ENCODE data around the gene OR52I2. TPM values are rescaled to one million over a fixed set of nuclear protein-coding genes. Genes with fewer than 3 reads are reported as not detected.

Gene OR52I2
- total and polyA plus RNA-seq, 9 donors: not detected

- 41 to 42% (median 41%) methylated on average over 3 of the region's 3 CpGs for WGBS, 3 donors
- Histone ChIP-seq H3K27me3 (no peaks in the 10 kb centered on the region), H3K36me3 (no peaks in the 10 kb centered on the region), H3K9me3 (no peaks in the 10 kb centered on the region), H3K4me1 (ENCODE audit: insufficient read depth) (no peaks in the 10 kb centered on the region), H3K4me3 (no peak overlapping the region), H3K27ac (no peak overlapping the region)
- intact Hi-C loops (cut with DNase I): no loop called here
- DNase-seq: no peak
- TF ChIP-seq POLR2A (IDR thresholded peaks at IDR 0.05) (no peak), EP300 (IDR thresholded peaks at IDR 0.05) (no peak)
- TF ChIP-seq, protein P1, sequence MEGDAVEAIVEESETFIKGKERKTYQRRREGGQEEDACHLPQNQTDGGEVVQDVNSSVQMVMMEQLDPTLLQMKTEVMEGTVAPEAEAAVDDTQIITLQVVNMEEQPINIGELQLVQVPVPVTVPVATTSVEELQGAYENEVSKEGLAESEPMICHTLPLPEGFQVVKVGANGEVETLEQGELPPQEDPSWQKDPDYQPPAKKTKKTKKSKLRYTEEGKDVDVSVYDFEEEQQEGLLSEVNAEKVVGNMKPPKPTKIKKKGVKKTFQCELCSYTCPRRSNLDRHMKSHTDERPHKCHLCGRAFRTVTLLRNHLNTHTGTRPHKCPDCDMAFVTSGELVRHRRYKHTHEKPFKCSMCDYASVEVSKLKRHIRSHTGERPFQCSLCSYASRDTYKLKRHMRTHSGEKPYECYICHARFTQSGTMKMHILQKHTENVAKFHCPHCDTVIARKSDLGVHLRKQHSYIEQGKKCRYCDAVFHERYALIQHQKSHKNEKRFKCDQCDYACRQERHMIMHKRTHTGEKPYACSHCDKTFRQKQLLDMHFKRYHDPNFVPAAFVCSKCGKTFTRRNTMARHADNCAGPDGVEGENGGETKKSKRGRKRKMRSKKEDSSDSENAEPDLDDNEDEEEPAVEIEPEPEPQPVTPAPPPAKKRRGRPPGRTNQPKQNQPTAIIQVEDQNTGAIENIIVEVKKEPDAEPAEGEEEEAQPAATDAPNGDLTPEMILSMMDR (IDR thresholded peaks at IDR 0.05): no peak
Observed at GRCh38 chr11:4576880-4577279, 4.7 kb upstream of the OR52I2 start.

- WGBS, 3 donors: 81 to 84% (median 82%) methylated on average over 2 of the region's 2 CpGs
- TF ChIP-seq EP300 (IDR thresholded peaks at IDR 0.05): no peak
- no peak for TF ChIP-seq POLR2A (IDR thresholded peaks at IDR 0.05)
- TF ChIP-seq, protein P1 (IDR thresholded peaks at IDR 0.05): no peak
- H3K36me3 ChIP-seq: no peaks in the 10 kb centered on the region
- intact Hi-C loops (cut with DNase I): no loop called here
- H3K27me3 ChIP-seq: no peaks in the 10 kb centered on the region
- no peak for DNase-seq
- H3K9me3 ChIP-seq: no peaks in the 10 kb centered on the region
- no peaks in the 10 kb centered on the region for H3K4me1 ChIP-seq (ENCODE audit: insufficient read depth)
- no peak overlapping the region for H3K4me3 ChIP-seq
- H3K27ac ChIP-seq: no peak overlapping the region
Observed at GRCh38 chr11:4577761-4578160, 3.8 kb upstream of the OR52I2 start.

GRCh38 chr11:4578624-4579023 is 2.9 kb upstream of the OR52I2 start:
- no peaks in the 10 kb centered on the region for H3K27me3 ChIP-seq
- H3K4me1 ChIP-seq (ENCODE audit: insufficient read depth): no peaks in the 10 kb centered on the region
- intact Hi-C loops (cut with DNase I): no loop called here
- DNase-seq: no peak
- no peaks in the 10 kb centered on the region for H3K36me3 ChIP-seq
- TF ChIP-seq POLR2A (IDR thresholded peaks at IDR 0.05): no peak
- H3K27ac ChIP-seq: no peak overlapping the region
- H3K9me3 ChIP-seq: no peaks in the 10 kb centered on the region
- no peak overlapping the region for H3K4me3 ChIP-seq
- 75 to 88% (median 83%) methylated on average over 6 of the region's 6 CpGs for WGBS, 3 donors

DNA sequence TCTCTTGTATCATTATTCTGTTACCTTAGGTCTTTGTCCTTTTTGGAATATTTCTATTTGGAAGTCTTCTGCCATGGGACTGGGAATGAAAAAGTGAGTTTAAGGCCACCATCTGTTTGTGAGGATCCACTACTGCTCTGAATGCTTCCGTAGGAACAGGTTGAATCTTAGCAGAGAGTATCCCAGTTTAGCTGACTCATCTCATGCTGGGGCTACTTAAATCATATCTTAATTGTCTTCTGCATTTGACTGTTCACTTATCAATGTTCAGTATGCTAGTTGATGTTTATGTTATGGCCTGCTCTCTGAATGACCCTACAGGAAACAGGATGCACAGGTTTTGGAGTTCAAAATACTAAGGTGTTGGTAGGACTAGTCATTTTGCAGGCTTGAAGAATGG is 1.4 kb upstream of the OR52I2 start:
- intact Hi-C loops (cut with DNase I): no loop called here
- no peak for DNase-seq
- Histone ChIP-seq H3K9me3 (no peaks in the 10 kb centered on the region), H3K36me3 (no peaks in the 10 kb centered on the region), H3K27me3 (no peaks in the 10 kb centered on the region), H3K27ac (no peak overlapping the region), H3K4me1 (ENCODE audit: insufficient read depth) (no peaks in the 10 kb centered on the region), H3K4me3 (no peak overlapping the region)
- 68 to 74% (median 74%) methylated on average over 1 of the region's 1 CpG for WGBS, 3 donors
- no peak for TF ChIP-seq EP300 (IDR thresholded peaks at IDR 0.05)
- TF ChIP-seq POLR2A (IDR thresholded peaks at IDR 0.05): no peak
- TF ChIP-seq, protein P1 (IDR thresholded peaks at IDR 0.05): no peak

DNA sequence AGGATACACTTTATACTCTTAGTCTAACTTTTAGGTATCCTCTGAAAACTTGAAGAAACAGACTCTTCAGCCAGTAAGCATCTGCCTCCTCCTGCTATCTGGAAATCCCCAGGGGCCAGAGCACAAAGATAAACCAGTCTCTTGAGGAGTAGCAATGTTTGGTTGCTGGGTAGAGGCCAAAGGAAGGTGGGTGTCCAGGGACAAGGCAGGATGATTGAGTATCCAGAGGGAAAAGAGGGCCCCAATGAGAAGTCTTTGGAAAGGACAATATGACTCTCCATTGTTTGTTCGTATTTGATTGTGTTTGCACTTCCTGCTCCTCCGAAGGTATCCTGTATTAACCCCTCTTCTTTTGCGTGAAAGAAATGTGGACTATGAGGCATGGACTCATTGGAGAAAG is 7.5 kb downstream of the OR52I2 start:
- TF ChIP-seq EP300 (IDR thresholded peaks at IDR 0.05) (no peak), POLR2A (IDR thresholded peaks at IDR 0.05) (no peak)
- TF ChIP-seq, protein P1 (IDR thresholded peaks at IDR 0.05): no peak
- Histone ChIP-seq H3K9me3 (no peaks in the 10 kb centered on the region), H3K27ac (no peak overlapping the region), H3K4me1 (ENCODE audit: insufficient read depth) (no peaks in the 10 kb centered on the region), H3K27me3 (no peaks in the 10 kb centered on the region), H3K4me3 (no peak overlapping the region), H3K36me3 (no peaks in the 10 kb centered on the region)
- 70 to 78% (median 74%) methylated on average over 3 of the region's 3 CpGs for WGBS, 3 donors
- DNase-seq: no peak
- intact Hi-C loops (cut with DNase I): no loop called here

All from ovary (tissue), 9 donors.